Coronary artery (tissue), 2 donors: Measurements from ENCODE around the gene LRRN4.

Source experiments
- DNase-seq: peaks from one replicate; pipeline ENCODE4 v3.0.0-alpha.2; 2017; ENCODE audit warnings: low spot score
- H3K27ac ChIP-seq, 2 donors: fragments of 200-600 bp; sonication (generic); one replicate each; pipeline ENCODE4 v1.5.1; 2016 to 2019
- H3K4me3 ChIP-seq: fragments of 200-600 bp; sonication (generic); 2 replicates; pipeline ENCODE4 v1.5.1; 2016; ENCODE audit warnings: mild to moderate bottlenecking, moderate library complexity
- TF ChIP-seq, protein P1 (sequence below): fragments of 200-600 bp; sonication (generic); IDR thresholded peaks from one replicate; pipeline ENCODE4 v1.5.1; 2019; ENCODE audit warnings: antibody characterized with exemption

The LRRN4 gene

DNA sequence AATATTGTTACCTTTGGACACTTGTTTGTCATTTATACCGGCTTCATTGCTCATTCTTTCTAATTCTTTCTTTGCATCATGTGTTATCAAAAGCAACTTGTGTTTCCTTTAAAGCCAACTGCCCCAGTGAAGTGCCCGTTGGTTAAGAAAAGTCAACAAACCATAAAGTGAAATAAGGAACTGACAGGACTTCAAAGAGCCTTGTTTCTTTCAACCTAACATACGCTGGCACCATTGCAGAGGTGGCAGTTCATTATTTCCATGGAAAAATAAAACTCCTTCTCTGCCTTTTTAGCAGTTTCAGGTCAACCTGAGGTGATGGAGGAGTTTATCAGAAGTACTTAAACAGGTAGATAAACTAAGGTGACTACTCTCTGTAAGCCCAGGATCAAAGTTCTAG is 40.2 kb upstream of the LRRN4 start:
- no peak for DNase-seq
- TF ChIP-seq, protein P1, sequence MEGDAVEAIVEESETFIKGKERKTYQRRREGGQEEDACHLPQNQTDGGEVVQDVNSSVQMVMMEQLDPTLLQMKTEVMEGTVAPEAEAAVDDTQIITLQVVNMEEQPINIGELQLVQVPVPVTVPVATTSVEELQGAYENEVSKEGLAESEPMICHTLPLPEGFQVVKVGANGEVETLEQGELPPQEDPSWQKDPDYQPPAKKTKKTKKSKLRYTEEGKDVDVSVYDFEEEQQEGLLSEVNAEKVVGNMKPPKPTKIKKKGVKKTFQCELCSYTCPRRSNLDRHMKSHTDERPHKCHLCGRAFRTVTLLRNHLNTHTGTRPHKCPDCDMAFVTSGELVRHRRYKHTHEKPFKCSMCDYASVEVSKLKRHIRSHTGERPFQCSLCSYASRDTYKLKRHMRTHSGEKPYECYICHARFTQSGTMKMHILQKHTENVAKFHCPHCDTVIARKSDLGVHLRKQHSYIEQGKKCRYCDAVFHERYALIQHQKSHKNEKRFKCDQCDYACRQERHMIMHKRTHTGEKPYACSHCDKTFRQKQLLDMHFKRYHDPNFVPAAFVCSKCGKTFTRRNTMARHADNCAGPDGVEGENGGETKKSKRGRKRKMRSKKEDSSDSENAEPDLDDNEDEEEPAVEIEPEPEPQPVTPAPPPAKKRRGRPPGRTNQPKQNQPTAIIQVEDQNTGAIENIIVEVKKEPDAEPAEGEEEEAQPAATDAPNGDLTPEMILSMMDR: no peak
- H3K27ac ChIP-seq: no peak overlapping the region
- no peak overlapping the region for H3K4me3 ChIP-seq

DNA sequence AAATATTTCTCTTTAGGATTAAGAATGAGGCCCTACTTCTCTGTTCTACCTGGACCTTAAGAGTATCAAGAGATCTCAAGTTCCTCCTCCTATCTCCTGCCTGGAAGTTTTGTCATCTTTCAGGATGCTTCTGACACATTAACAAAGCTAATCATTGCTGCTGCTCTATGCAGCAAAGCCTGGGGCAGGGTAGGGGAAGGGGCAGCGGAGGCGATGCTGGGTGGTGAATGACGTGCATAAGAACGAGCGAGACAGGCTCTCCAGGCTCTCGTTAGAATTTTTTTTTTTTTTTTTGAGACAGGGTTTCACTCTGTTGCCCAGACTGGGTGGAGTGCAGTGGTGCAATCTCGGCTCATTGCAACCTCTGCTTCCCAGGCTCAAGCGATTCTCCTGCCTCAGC is 37.8 kb upstream of the LRRN4 start:
- no peak overlapping the region for H3K27ac ChIP-seq
- TF ChIP-seq, protein P1: no peak
- no peak overlapping the region for H3K4me3 ChIP-seq
- DNase-seq: no peak

DNA sequence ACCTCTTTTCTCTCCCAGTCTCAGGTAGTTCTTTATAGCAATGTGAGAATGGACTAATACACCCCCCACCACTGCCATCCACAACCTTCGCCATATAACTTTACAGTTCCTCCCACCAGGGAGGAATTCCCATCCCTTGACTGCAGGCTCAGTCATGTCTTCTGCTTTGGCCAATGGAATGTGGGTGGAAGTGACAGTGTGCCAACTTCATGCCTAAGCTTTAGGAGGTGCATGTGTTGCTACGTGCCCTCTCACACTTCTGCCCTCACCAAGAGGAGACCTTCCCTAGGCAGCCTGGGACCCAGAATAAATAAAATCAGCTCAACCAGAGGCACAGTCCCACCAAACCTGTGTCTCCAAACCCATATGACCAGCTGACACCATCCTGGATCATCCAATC is 33.0 kb upstream of the LRRN4 start:
- DNase-seq: no peak
- Histone ChIP-seq H3K27ac (no peak overlapping the region), H3K4me3 (no peak overlapping the region)
- TF ChIP-seq, protein P1: no peak

DNA sequence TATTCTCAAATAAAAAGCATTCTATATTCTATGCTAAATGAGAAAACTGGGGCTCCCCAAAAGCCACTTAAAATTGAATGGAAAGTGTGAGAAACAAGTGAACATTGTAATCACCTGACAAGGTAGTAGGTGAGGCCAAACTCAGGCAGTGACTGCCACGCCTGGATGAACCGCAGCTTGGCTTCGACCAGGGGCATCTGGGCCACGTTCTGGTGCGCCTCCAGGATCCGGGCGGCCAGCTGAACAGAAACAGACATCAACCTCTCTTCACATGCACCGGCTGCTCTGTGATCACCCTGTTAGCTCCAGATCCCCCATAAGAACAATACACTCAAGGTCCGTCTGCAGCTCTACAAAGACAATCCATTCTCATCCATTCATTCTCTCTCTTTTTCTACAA is 30.1 kb upstream of the LRRN4 start:
- Histone ChIP-seq H3K4me3 (no peak overlapping the region), H3K27ac (no peak overlapping the region)
- TF ChIP-seq, protein P1: no peak
- no peak for DNase-seq

DNA sequence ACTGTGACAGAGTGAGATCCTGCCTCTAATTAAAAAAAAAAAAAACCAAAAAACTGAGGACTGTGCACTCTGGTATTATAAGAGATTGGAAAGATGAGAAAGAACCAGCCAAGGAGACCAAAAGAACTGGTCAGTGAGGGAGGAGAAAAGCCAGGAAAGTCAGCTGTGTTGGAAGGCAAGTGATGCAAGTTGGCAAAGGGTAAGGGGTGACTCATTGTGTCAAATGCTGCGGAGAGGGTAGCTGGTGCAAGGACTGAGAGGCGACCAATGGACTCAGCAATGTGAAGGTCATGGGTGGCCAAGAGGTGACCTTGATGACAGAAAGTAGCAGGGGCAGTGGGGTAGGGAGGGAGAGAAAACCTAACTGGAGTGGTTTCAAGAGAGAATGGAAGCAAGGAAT is 27.4 kb upstream of the LRRN4 start:
- H3K27ac ChIP-seq: no peak overlapping the region
- DNase-seq: no peak
- TF ChIP-seq, protein P1: no peak

DNA sequence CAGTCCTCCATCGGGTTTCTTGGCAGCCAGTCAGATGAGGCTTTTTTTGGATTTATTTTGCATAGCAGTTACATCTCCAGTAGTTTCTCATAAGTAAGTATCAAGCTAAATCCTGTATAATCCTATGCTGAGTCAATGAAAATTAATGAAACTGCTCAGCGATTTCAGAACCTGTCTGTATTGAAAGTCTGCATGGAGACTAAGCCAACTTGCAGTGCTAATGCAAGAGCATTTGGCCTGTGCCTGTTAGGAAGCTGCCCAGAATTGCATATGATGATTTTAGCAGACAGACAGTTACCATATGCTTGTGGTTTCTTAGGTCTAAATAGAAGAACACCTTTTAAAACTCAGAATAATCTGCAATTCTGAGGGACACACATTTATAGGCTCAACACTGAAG is 25.2 kb upstream of the LRRN4 start:
- TF ChIP-seq, protein P1: no peak
- no peak overlapping the region for H3K27ac ChIP-seq
- no peak for DNase-seq

More for the DNA sequence above, 27.4 kb upstream of the LRRN4 start:
- H3K4me3 ChIP-seq: no peak overlapping the region

DNA sequence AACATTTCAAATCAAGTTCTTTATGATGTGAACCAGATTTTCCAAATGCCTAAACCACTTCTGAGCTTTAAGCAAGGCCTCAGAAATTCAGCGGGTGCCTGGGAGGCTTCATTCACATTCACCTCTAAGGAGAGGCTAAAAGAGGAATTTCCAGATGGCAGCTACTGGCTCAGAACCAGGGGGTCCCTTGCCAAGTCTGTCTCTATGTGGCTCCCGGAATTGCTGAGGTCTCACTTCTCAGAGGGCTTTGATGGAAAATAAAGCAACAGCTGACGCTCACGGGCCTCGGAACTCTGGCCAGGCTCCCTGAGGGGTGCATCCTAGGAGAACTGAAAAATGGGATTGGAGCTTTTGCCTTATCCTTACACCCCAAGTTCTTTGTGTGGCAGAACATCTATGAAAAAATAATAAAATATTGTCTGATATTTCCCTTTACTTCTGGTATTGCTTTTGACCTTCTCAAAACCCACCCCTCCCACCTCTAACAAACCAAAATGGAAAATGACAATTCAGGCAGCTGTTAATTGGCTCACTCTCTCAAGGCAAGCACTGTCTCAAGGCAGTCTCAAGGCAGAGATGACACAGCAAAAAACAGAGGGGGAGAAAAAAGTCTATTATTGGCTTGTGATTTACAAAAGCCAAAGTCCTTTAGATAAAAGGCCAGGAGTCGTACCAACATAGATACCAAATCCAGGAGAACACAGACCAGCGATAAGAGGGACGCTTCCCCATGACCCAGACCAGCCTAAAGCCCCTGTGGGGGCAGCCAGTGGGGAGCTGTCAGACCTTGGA is 21.8 kb upstream of the LRRN4 start:
- DNase-seq: no peak
- H3K27ac ChIP-seq: no peak overlapping the region
- H3K4me3 ChIP-seq: no peak overlapping the region
- TF ChIP-seq, protein P1: no peak

More for the DNA sequence above, 25.2 kb upstream of the LRRN4 start:
- H3K4me3 ChIP-seq: no peak overlapping the region
